Hematopoietic multipotent progenitor cell treated with erythropoietin and hydrocortisone succinate and interleukin-3 and kit ligand, for 4 days (in vitro differentiated cells): ENCODE measurements around the gene RNF7.
"Not testable (repeated sequence)": the region's sequence is repeated elsewhere in the genome, so short reads cannot be mapped to it uniquely, and the experiment has no call there.

ENCODE experiments used
- DNase-seq: peaks from one replicate; pipeline ENCODE4 v3.0.0-alpha.2; 2015

RNF7 gene

GRCh38 chr3:141783632-141784031 is 45.5 kb downstream of the RNF7 start:
- DNase-seq, result no peak

GRCh38 chr3:141784096-141784495 is 46.0 kb downstream of the RNF7 start:
- DNase-seq, result no peak

- DNase-seq, result peak; percentile 74
Observed at GRCh38 chr3:141784531-141784930, 46.4 kb downstream of the RNF7 start.

GRCh38 chr3:141788149-141788548 is 50.1 kb downstream of the RNF7 start:
- no peak for DNase-seq

- not testable (repeated sequence) for DNase-seq
Observed at GRCh38 chr3:141788750-141789149, 50.7 kb downstream of the RNF7 start.

GRCh38 chr3:141789281-141789680 is 51.2 kb downstream of the RNF7 start:
- peak; percentile 37 for DNase-seq

GRCh38 chr3:141790171-141790570 is 52.1 kb downstream of the RNF7 start:
- DNase-seq, result no peak

- no peak for DNase-seq
Observed at GRCh38 chr3:141792495-141792894, 54.4 kb downstream of the RNF7 start.

GRCh38 chr3:141793476-141794260 is 55.6 kb downstream of the RNF7 start:
- no peak for DNase-seq

GRCh38 chr3:141795276-141795675 is 57.2 kb downstream of the RNF7 start:
- DNase-seq, result no peak

GRCh38 chr3:141795741-141796080 is 57.6 kb downstream of the RNF7 start:
- no peak for DNase-seq

GRCh38 chr3:141796081-141796888 is 58.2 kb downstream of the RNF7 start:
- peak; percentile 92 for DNase-seq
